HepG2 (cell line): ENCODE results near the gene CTSZ. TPM values are rescaled to one million over a fixed set of nuclear protein-coding genes. Genes with fewer than 3 reads are reported as not detected.
A peak's percentile ranks its signal among the peaks of the same experiment; 100 is the strongest.

ENCODE experiments used
- ATAC-seq: fragments of 200-7000 bp; cut with Tn5 transposase; 3 replicates; pipeline ENCODE4 v1.9.1; 2020; ENCODE audit warnings: mild to moderate bottlenecking, moderate library complexity
- BruUV-seq: library from RNA; stranded (reverse); fragments of 400-500 nt; replicated peaks from 2 replicates; lab custom pipeline; 2021; lab: Mats Ljungman, UMichigan
- CTCF ChIA-PET: fragments of 300-600 bp; formaldehyde crosslinking; extraction: SDS; loops from one replicate; lab custom pipeline; 2021; ENCODE audit warnings: low total read pairs, inconsistent platforms, low intra/inter-chr PET ratio; lab: Yijun Ruan, JAX
- POLR2A ChIA-PET: fragments of 350-600 bp; sonication (Branson Sonifier 250); formaldehyde crosslinking; loops from one replicate; lab custom pipeline; 2020; ENCODE audit warnings: antibody characterized with exemption, inconsistent platforms; lab: Yijun Ruan, JAX
- DNase-seq: peaks from one replicate; pipeline ENCODE4 v3.0.0-alpha.2; 2015; ENCODE audit warnings: low spot score
- FAIRE-seq: peaks from 3 replicates; lab custom pipeline; 2011; peaks lifted over from hg19 to GRCh38; lab: Jason Lieb, UNC
- H2AFZ ChIP-seq: one replicate; pipeline ENCODE4 v1.6.1; 2011; ENCODE audit warnings: low read length, inconsistent platforms
- H3K27ac ChIP-seq: fragments of 300-600 bp; 3 replicates; pipeline ENCODE4 v1.8.0; 2011; ENCODE audit warnings: mixed run types, mild to moderate bottlenecking, mixed read lengths, low read length, inconsistent platforms; ENCODE audit not compliant: insufficient read depth; ENCODE audit errors: extremely low read length
- H3K27me3 ChIP-seq, 2 experiments: fragments of 200-600 bp in 1 of 2; 2 replicates in 1 of 2; 3 replicates in 1 of 2; pipeline versions ENCODE4 v1.6.0 to v1.8.0; 2011; ENCODE audit warnings: low read length in 2 of 2, mild to moderate bottlenecking in 2 of 2, moderate library complexity in 2 of 2, inconsistent platforms in 1 of 2; ENCODE audit not compliant: insufficient read depth in 2 of 2, control insufficient read depth in 1 of 2
- H3K36me3 ChIP-seq, 2 experiments: fragments of 200-600 bp in 1 of 2; replicated peaks in 1 of 2; 2 replicates in 1 of 2; 3 replicates in 1 of 2; pipeline versions ENCODE4 v1.5.1 to v1.8.0; 2011; ENCODE audit warnings: low read length in 2 of 2, inconsistent platforms in 1 of 2; ENCODE audit not compliant: insufficient read depth in 2 of 2, control insufficient read depth in 1 of 2
- H3K4me1 ChIP-seq: 2 replicates; pipeline ENCODE4 v1.5.1; 2012; ENCODE audit warnings: low read length, inconsistent platforms; ENCODE audit not compliant: insufficient read depth
- H3K4me2 ChIP-seq: 2 replicates; pipeline ENCODE4 v1.6.0; 2011; ENCODE audit warnings: low read depth, low read length, inconsistent platforms
- H3K4me3 ChIP-seq, 3 experiments: fragments of 200-600 bp in 1 of 3; sonication (generic), shearing (Covaris generic) in 1 of 3; replicated peaks in 1 of 3; 2 replicates each; pipeline ENCODE4 v1.5.1; 2011 to 2016; ENCODE audit warnings: low read length in 3 of 3, inconsistent platforms in 2 of 3, low read depth in 2 of 3, mild to moderate bottlenecking in 2 of 3, control low read depth in 1 of 3, mixed read lengths in 1 of 3; ENCODE audit not compliant: insufficient read depth in 1 of 3
- H3K79me2 ChIP-seq: one replicate; pipeline ENCODE4 v1.6.1; 2011; ENCODE audit warnings: low read length, inconsistent platforms; ENCODE audit not compliant: insufficient read depth
- H3K9ac ChIP-seq: 2 replicates; pipeline ENCODE4 v1.6.0; 2011; ENCODE audit warnings: mild to moderate bottlenecking, low read depth, low read length, inconsistent platforms; ENCODE audit not compliant: insufficient read depth
- H3K9me3 ChIP-seq: 2 replicates; pipeline ENCODE4 v1.5.1; 2012; ENCODE audit warnings: mild to moderate bottlenecking, low read length
- H4K20me1 ChIP-seq: 2 replicates; pipeline ENCODE4 v1.6.0; 2011; ENCODE audit warnings: inconsistent platforms, mild to moderate bottlenecking, low read length, moderate library complexity; ENCODE audit not compliant: insufficient read depth
- BHLHE40 ChIP-seq: IDR thresholded peaks from 2 replicates; pipeline ENCODE4 v1.6.1; 2011; ENCODE audit warnings: low read length, improper control_type of control experiment
- FOXC1 ChIP-seq: sonication (generic); formaldehyde crosslinking; IDR thresholded peaks from 2 replicates; pipeline ENCODE4 v1.8.0; 2022; ENCODE audit warnings: mild to moderate bottlenecking, missing genetic modification reagents, borderline replicate concordance
- HNF4A ChIP-seq: sonication (generic); formaldehyde crosslinking; IDR thresholded peaks from 2 replicates; pipeline ENCODE4 v1.4.0; 2020; ENCODE audit warnings: missing genetic modification reagents
- HOXA5 ChIP-seq: sonication (generic); formaldehyde crosslinking; IDR thresholded peaks from 2 replicates; pipeline ENCODE4 v1.4.0; 2020; ENCODE audit warnings: missing genetic modification reagents
- RBFOX2 ChIP-seq: fragments of 200-400 bp; formaldehyde crosslinking; IDR thresholded peaks from 2 replicates; pipeline ENCODE4 v1.6.1; 2017; ENCODE audit warnings: low read depth, mild to moderate bottlenecking, low read length
- RBM22 ChIP-seq: fragments of 200-400 bp; formaldehyde crosslinking; optimal IDR thresholded peaks from 2 replicates; pipeline ENCODE3; 2017; ENCODE audit warnings: mild to moderate bottlenecking, low read length, moderate library complexity
- ZNF180 ChIP-seq: sonication (generic); formaldehyde crosslinking; IDR thresholded peaks from 2 replicates; pipeline ENCODE4 v1.4.0; 2020; ENCODE audit warnings: low read depth, missing genetic modification reagents, borderline replicate concordance
- whole genome bisulfite sequencing: methylation state at CpG from one replicate; pipeline ENCODE4 v1.1.6; 2017; ENCODE audit warnings: low lambda C conversion rate; 5-methylcytosine and 5-hydroxymethylcytosine counted together
- in situ Hi-C: cut with HindIII; loops from 2 replicates; pipeline ENCODE4 v1.10.0; 2017; ENCODE audit warnings: low pct_unique_long_range_greater_than_20kb; ENCODE audit not compliant: extremely low pct_ligation_motif_present
- intact Hi-C: fragments of 100-400 bp; cut with micrococcal nuclease; formaldehyde crosslinking; loops from one replicate; pipeline ENCODE4 v1.10.0; 2022; ENCODE audit not compliant: unreplicated experiment
- polyA plus RNA-seq, 8 experiments: library from polyadenylated mRNA; depleted of rRNA in 3 of 8; stranded (reverse) in 7 of 8; unstranded in 1 of 8; fragments of >200 nt; fragmentation: Illumina TruSeq in 4 of 8; extraction: Trizol in 4 of 8; gene quantifications; 2 replicates each; pipeline versions ENCODE4 v1.2.1 to v1.2.3, GENCODE V29; 2011 to 2016; ENCODE audit warnings: low read depth in 4 of 8, missing spikeins in 1 of 8, mixed read lengths in 1 of 8; ENCODE audit not compliant: insufficient read depth in 1 of 8
- total RNA-seq, 5 experiments: library from RNA; depleted of rRNA; stranded (reverse); fragments of >200 nt; fragmentation: Illumina TruSeq; extraction: Trizol; gene quantifications; 2 replicates each; pipeline ENCODE4 v1.2.3, GENCODE V29; 2016; ENCODE audit warnings: low read depth in 1 of 5
- TF ChIP-seq, protein P1 (sequence below): sonication (generic); formaldehyde crosslinking; IDR thresholded peaks from 2 replicates; pipeline ENCODE4 v1.8.0; 2023; ENCODE audit warnings: mild to moderate bottlenecking, missing genetic modification reagents
- TF ChIP-seq, protein P2 (sequence below): sonication (generic); formaldehyde crosslinking; IDR thresholded peaks from 2 replicates; pipeline ENCODE4 v1.9.0; 2022; ENCODE audit warnings: missing genetic modification reagents, mild to moderate bottlenecking, borderline replicate concordance
- TF ChIP-seq, protein P3 (sequence below): sonication (generic); formaldehyde crosslinking; IDR thresholded peaks from 2 replicates; pipeline ENCODE4 v1.5.1; 2020; ENCODE audit warnings: mild to moderate bottlenecking, missing genetic modification reagents, moderate library complexity

The CTSZ gene
- total and polyA plus RNA-seq, 2 of the 13 experiments (the other 11 are each of a cell fraction or from before 2014, with no cell fraction given): 0.33 TPM; not detected in 1

DNA sequence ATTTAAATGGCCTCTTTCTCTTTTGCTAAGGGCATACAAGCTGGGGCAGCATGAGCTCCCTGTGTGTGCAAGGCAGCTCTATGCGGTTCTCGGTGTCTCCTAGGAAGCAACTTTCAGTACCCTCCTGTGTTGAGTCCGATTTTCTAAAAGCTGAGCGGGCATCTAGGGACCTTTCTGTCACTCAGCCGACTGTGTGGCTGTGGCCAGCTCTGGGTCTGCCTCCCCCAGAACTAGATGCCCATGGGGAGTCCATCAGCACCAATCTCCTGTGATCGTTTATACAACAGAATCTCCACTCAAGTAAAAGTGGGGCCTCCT lies 18.5 kb downstream of the CTSZ start:
- ChIA-PET POLR2A (interaction anchor here (1.4 kb wide), 1 partner anchor 44 kb away, joined by 6 read pairs; the partner anchor contains the start of gene ATP5F1E), CTCF (no interaction called here)
- BruUV-seq: no TSS peak
- intact Hi-C loops: no loop called here
- H3K36me3 ChIP-seq: peaks cover 55 to 83% of the 10 kb centered on the region in 2 experiments
- 97% methylated on average over 6 of the region's 6 CpGs for WGBS
- H2AFZ ChIP-seq: no peak overlapping the region
- FAIRE-seq (no peak), ATAC-seq (no peak), DNase-seq (no peak)
- no peaks in the 10 kb centered on the region for H3K27me3 ChIP-seq
- no peak overlapping the region for H3K4me2 ChIP-seq
- peaks cover 73% of the 10 kb centered on the region for H3K4me1 ChIP-seq
- peaks cover 29% of the 10 kb centered on the region for H3K79me2 ChIP-seq
- no peak overlapping the region for H3K9ac ChIP-seq
- in situ Hi-C loops: no loop called here
- H3K27ac ChIP-seq: no peak overlapping the region
- no peak for TF ChIP-seq HOXA5
- TF ChIP-seq RBM22: peak; percentile 50
- TF ChIP-seq, all 625 proteins: peak for 1
- H3K9me3 ChIP-seq: no peaks in the 10 kb centered on the region
- H3K4me3 ChIP-seq: no peak overlapping the region
- H4K20me1 ChIP-seq: peaks cover 21% of the 10 kb centered on the region

DNA sequence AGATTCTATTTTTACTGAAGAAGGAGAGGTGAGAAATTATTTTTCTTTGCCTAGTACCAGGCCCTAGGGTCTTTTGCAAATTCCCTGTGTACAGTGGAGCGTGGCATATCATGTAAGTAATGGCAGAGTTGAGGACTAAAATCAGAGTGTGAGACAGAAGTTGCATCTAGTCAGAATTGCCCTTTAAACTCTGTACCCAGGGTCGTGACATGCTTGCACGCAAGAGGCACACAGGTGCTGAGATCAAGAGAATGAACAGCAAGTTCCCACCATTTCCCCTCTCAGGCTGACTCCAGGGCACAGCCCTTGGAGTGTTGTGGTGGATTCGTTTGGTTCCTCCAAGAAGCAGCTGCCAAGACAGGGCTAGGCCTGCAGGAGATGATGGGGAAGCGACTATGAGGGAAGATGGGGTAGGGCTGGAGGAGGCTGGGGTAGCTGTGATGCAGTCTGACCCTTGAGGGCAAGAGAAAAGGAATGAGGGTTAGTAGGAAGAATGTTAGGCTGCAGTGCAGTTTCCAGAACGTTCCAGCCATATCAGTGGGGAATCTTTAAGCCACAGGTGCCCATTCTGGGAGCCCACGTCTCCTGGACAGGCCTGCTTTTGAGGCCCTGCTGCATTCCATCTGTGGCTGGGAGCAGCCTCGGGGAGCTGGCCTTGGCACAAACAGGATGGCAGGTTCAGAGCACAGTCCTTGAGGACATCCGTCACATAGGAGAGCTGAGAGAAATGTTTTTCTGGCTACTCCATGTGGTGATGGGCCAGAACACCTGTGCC lies 19.1 kb downstream of the CTSZ start:
- POLR2A ChIA-PET: interaction anchor here (1.4 kb wide), 1 partner anchor 44 kb away, joined by 6 read pairs; the partner anchor contains the start of gene ATP5F1E
- peaks cover 74% of the 10 kb centered on the region for H3K4me1 ChIP-seq
- BruUV-seq: no TSS peak
- H3K9ac ChIP-seq: no peak overlapping the region
- ATAC-seq: no peak
- H3K9me3 ChIP-seq: no peaks in the 10 kb centered on the region
- no peak overlapping the region for H3K4me3 ChIP-seq
- no peaks in the 10 kb centered on the region for H3K27me3 ChIP-seq
- 93% methylated on average over 9 of the region's 9 CpGs for WGBS
- no peak overlapping the region for H3K4me2 ChIP-seq
- H2AFZ ChIP-seq: no peak overlapping the region
- peaks cover 21% of the 10 kb centered on the region for H4K20me1 ChIP-seq
- TF ChIP-seq RBFOX2 (peak; percentile 62), BHLHE40 (no peak), FOXC1 (CRISPR knock-in tag) (no peak), HNF4A (CRISPR knock-in tag) (peak; percentile 20; the same call in 1 of the 2 replicates), ZNF180 (no peak)
- TF ChIP-seq, protein P1, sequence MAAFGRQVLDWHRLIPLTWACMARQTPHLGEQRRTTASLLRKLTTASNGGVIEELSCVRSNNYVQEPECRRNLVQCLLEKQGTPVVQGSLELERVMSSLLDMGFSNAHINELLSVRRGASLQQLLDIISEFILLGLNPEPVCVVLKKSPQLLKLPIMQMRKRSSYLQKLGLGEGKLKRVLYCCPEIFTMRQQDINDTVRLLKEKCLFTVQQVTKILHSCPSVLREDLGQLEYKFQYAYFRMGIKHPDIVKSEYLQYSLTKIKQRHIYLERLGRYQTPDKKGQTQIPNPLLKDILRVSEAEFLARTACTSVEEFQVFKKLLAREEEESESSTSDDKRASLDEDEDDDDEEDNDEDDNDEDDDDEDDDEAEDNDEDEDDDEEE (CRISPR knock-in tag): no peak
- TF ChIP-seq, protein P2, sequence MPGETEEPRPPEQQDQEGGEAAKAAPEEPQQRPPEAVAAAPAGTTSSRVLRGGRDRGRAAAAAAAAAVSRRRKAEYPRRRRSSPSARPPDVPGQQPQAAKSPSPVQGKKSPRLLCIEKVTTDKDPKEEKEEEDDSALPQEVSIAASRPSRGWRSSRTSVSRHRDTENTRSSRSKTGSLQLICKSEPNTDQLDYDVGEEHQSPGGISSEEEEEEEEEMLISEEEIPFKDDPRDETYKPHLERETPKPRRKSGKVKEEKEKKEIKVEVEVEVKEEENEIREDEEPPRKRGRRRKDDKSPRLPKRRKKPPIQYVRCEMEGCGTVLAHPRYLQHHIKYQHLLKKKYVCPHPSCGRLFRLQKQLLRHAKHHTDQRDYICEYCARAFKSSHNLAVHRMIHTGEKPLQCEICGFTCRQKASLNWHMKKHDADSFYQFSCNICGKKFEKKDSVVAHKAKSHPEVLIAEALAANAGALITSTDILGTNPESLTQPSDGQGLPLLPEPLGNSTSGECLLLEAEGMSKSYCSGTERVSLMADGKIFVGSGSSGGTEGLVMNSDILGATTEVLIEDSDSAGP (CRISPR knock-in tag): 0 out of 2 replicates have a peak, but pooled peaks have one; percentile 29
- TF ChIP-seq, protein P3, sequence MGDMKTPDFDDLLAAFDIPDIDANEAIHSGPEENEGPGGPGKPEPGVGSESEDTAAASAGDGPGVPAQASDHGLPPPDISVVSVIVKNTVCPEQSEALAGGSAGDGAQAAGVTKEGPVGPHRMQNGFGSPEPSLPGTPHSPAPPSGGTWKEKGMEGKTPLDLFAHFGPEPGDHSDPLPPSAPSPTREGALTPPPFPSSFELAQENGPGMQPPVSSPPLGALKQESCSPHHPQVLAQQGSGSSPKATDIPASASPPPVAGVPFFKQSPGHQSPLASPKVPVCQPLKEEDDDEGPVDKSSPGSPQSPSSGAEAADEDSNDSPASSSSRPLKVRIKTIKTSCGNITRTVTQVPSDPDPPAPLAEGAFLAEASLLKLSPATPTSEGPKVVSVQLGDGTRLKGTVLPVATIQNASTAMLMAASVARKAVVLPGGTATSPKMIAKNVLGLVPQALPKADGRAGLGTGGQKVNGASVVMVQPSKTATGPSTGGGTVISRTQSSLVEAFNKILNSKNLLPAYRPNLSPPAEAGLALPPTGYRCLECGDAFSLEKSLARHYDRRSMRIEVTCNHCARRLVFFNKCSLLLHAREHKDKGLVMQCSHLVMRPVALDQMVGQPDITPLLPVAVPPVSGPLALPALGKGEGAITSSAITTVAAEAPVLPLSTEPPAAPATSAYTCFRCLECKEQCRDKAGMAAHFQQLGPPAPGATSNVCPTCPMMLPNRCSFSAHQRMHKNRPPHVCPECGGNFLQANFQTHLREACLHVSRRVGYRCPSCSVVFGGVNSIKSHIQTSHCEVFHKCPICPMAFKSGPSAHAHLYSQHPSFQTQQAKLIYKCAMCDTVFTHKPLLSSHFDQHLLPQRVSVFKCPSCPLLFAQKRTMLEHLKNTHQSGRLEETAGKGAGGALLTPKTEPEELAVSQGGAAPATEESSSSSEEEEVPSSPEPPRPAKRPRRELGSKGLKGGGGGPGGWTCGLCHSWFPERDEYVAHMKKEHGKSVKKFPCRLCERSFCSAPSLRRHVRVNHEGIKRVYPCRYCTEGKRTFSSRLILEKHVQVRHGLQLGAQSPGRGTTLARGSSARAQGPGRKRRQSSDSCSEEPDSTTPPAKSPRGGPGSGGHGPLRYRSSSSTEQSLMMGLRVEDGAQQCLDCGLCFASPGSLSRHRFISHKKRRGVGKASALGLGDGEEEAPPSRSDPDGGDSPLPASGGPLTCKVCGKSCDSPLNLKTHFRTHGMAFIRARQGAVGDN: peak; percentile 23; the same call in 1 of the 2 replicates
- H3K36me3 ChIP-seq: peaks cover 50 to 77% of the 10 kb centered on the region in 2 experiments
- no peak for DNase-seq
- no peak overlapping the region for H3K27ac ChIP-seq
- intact Hi-C loops (no loop called here), in situ Hi-C loops (no loop called here)
- CTCF ChIA-PET: no interaction called here
- H3K79me2 ChIP-seq: peaks cover 34% of the 10 kb centered on the region
- FAIRE-seq: no peak
